GM23338 (cell line): ENCODE results near the gene ARFGEF2. TPM values are rescaled to one million over a fixed set of nuclear protein-coding genes. Genes with fewer than 3 reads are reported as not detected.

Source experiments
- ATAC-seq: fragments of 200-7000 bp; cut with Tn5 transposase; 3 replicates; pipeline ENCODE4 v1.9.1; 2020
- DNase-seq: peaks from one replicate; pipeline ENCODE4 v3.0.0-alpha.2; 2015; ENCODE audit warnings: low spot score
- H2AFZ ChIP-seq: fragments of 200-600 bp; sonication (generic); 2 replicates; pipeline ENCODE4 v1.8.0; 2016; ENCODE audit warnings: antibody characterized with exemption, mild to moderate bottlenecking, moderate library complexity
- H3F3A ChIP-seq: fragments of 200-600 bp; sonication (generic); replicated peaks from 2 replicates; pipeline ENCODE4 v1.8.0; 2017; ENCODE audit warnings: antibody characterized with exemption, mixed run types, low read depth
- H3K27ac ChIP-seq: fragments of 200-600 bp; sonication (generic); 2 replicates; pipeline ENCODE4 v1.6.1; 2016; ENCODE audit warnings: low read depth
- H3K27me3 ChIP-seq: fragments of 200-600 bp; sonication (generic); 2 replicates; pipeline ENCODE4 v1.8.0; 2016; ENCODE audit warnings: mild to moderate bottlenecking, mixed run types, moderate library complexity; ENCODE audit not compliant: insufficient read depth
- H3K36me3 ChIP-seq: fragments of 200-600 bp; sonication (generic); 2 replicates; pipeline ENCODE4 v1.8.0; 2016; ENCODE audit warnings: mild to moderate bottlenecking; ENCODE audit not compliant: insufficient read depth
- H3K4me1 ChIP-seq: fragments of 200-600 bp; sonication (generic); 2 replicates; pipeline ENCODE4 v1.8.0; 2016; ENCODE audit warnings: mild to moderate bottlenecking, moderate library complexity; ENCODE audit not compliant: insufficient read depth
- H3K4me2 ChIP-seq: fragments of 200-600 bp; sonication (generic); 2 replicates; pipeline ENCODE4 v1.7.1; 2017; ENCODE audit warnings: mixed run types
- H3K4me3 ChIP-seq: fragments of 200-600 bp; sonication (generic); 2 replicates; pipeline ENCODE4 v1.6.1; 2016; ENCODE audit warnings: mixed run types
- H3K79me2 ChIP-seq: fragments of 200-600 bp; sonication (generic); replicated peaks from 2 replicates; pipeline ENCODE4 v1.8.0; 2017; ENCODE audit warnings: mild to moderate bottlenecking; ENCODE audit not compliant: insufficient read depth
- H3K9me2 ChIP-seq: fragments of 200-600 bp; sonication (generic); 2 replicates; pipeline ENCODE4 v1.8.0; 2017; ENCODE audit not compliant: insufficient read depth
- H4K20me1 ChIP-seq: fragments of 200-600 bp; sonication (generic); replicated peaks from 2 replicates; pipeline ENCODE4 v1.8.0; 2017; ENCODE audit warnings: mild to moderate bottlenecking; ENCODE audit not compliant: insufficient read depth
- H3K27ac Mint-ChIP-seq: 2 replicates; pipeline ENCODE4 v1.8.0; 2020; ENCODE audit warnings: inconsistent platforms, mild to moderate bottlenecking, moderate library complexity, mixed read lengths
- H3K27me3 Mint-ChIP-seq: 3 replicates; pipeline ENCODE4 v1.8.0; 2022; ENCODE audit warnings: low read depth, mild to moderate bottlenecking, moderate library complexity, mixed read lengths, inconsistent platforms; ENCODE audit not compliant: insufficient read depth, poor library complexity
- H3K36me3 Mint-ChIP-seq: 3 replicates; pipeline ENCODE4 v1.8.0; 2021; ENCODE audit warnings: low read depth, mild to moderate bottlenecking, inconsistent platforms, moderate library complexity, mixed read lengths
- H3K4me1 Mint-ChIP-seq: 3 replicates; pipeline ENCODE4 v1.8.0; 2020; ENCODE audit warnings: mild to moderate bottlenecking, inconsistent platforms, mixed read lengths
- H3K4me3 Mint-ChIP-seq: 3 replicates; pipeline ENCODE4 v1.8.0; 2021; ENCODE audit warnings: moderate library complexity, mild to moderate bottlenecking, inconsistent platforms, mixed read lengths
- H3K9me3 Mint-ChIP-seq: 3 replicates; pipeline ENCODE4 v1.8.0; 2020; ENCODE audit warnings: moderate library complexity, mild to moderate bottlenecking, inconsistent platforms, mixed read lengths
- CREB1 ChIP-seq: fragments of 250-450 bp; sonication (Bioruptor Pico); IDR thresholded peaks from 2 replicates; pipeline ENCODE4 v1.5.0; 2020; ENCODE audit warnings: low read depth, mild to moderate bottlenecking, moderate library complexity
- EZH2 ChIP-seq: fragments of 200-600 bp; sonication (generic); IDR thresholded peaks from one replicate; pipeline ENCODE4 v1.8.0; 2017; ENCODE audit warnings: antibody characterized with exemption, mild to moderate bottlenecking, low read depth; ENCODE audit not compliant: unreplicated experiment
- EZH2phosphoT487 ChIP-seq: fragments of 200-600 bp; sonication (generic); IDR thresholded peaks from one replicate; pipeline ENCODE4 v1.8.1; 2018; ENCODE audit warnings: antibody characterized with exemption; ENCODE audit not compliant: unreplicated experiment
- JUNB ChIP-seq: IDR thresholded peaks from one replicate; pipeline ENCODE4 v1.6.1; 2016; ENCODE audit warnings: antibody characterized with exemption; ENCODE audit not compliant: unreplicated experiment
- NANOG ChIP-seq: IDR thresholded peaks from 2 replicates; pipeline ENCODE4 v1.6.1; 2016; ENCODE audit warnings: antibody characterized with exemption, borderline replicate concordance
- POLR2AphosphoS5 ChIP-seq: IDR thresholded peaks from 2 replicates; pipeline ENCODE4 v1.6.1; 2016; ENCODE audit warnings: antibody characterized with exemption, low read depth
- STAT1 ChIP-seq: IDR thresholded peaks from one replicate; pipeline ENCODE4 v1.6.1; 2016; ENCODE audit warnings: antibody characterized with exemption; ENCODE audit not compliant: unreplicated experiment
- ZNF114 ChIP-seq: fragments of 250-450 bp; sonication (Bioruptor Pico); IDR thresholded peaks from 2 replicates; pipeline ENCODE4 v1.5.0; 2020; ENCODE audit warnings: mild to moderate bottlenecking, moderate library complexity
- ZNF331 ChIP-seq: fragments of 250-450 bp; sonication (Bioruptor Pico); IDR thresholded peaks from 2 replicates; pipeline ENCODE4 v1.5.0; 2020; ENCODE audit warnings: low read depth, mild to moderate bottlenecking, moderate library complexity
- polyA plus RNA-seq: library from polyadenylated mRNA; unstranded; fragments of >200 nt; fragmentation: Nextera tagmentation; extraction: Ambion mirVana; gene quantifications from 2 replicates; pipeline ENCODE4 v1.2.1, GENCODE V29; 2016
- total RNA-seq: library from RNA; depleted of rRNA; stranded (reverse); fragments of >200 nt; shearing (Covaris generic); gene quantifications from 2 replicates; pipeline ENCODE4 v1.2.3, GENCODE V29; 2014
- TF ChIP-seq, protein P1 (sequence below): IDR thresholded peaks from 2 replicates; pipeline ENCODE4 v1.6.1; 2016; ENCODE audit warnings: antibody characterized with exemption
- TF ChIP-seq, protein P2 (sequence below), 2 experiments: fragments of 200-600 bp in 1 of 2; sonication (generic) in 1 of 2; conservative IDR thresholded peaks; 2 replicates each; pipeline versions ENCODE4 v1.5.1 to v1.6.1; 2016 to 2017; ENCODE audit warnings: antibody characterized with exemption in 2 of 2, low read depth in 2 of 2, mild to moderate bottlenecking in 2 of 2, moderate library complexity in 1 of 2
- TF ChIP-seq, protein P3 (sequence below): IDR thresholded peaks from one replicate; pipeline ENCODE4 v1.6.1; 2018; ENCODE audit warnings: antibody characterized with exemption; ENCODE audit not compliant: unreplicated experiment
- TF ChIP-seq, protein P4 (sequence below): fragments of 250-450 bp; sonication (Bioruptor Pico); IDR thresholded peaks from 2 replicates; pipeline ENCODE4 v1.5.0; 2020; ENCODE audit warnings: mild to moderate bottlenecking, moderate library complexity

Gene ARFGEF2
- total and polyA plus RNA-seq, 2 experiments from 2014 or later, result 7.2 to 25.5 TPM

DNA sequence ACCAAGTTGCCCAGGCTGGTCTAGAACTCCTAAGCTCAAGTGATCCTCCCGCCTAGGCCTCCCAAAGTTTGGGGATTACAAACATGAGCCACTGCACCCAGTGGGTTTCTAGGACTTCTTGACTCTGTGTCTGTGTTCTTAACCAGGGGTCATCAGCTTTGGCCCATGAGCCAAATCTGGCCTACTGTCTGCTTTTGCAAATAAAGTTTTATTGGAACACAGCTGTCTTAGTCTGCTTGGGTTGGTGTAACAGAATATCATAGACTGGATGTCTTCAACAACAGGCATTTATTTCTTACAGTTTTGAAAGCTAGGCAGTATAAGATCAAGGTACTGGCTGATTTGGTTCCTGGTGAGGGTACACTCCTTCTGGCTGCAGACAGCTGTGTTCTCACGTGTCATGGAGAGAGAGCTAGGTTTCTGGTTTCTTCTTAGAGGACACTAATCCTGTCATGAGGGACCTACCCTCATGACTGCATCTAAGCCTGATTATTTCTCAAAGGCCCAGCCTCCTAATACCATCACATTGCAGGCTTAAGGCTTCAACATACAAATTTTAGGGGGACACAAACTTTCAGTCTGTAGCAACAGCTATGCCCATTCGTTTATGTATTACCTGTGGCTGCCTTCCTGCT lies 23.3 kb downstream of the ARFGEF2 start:
- Mint-ChIP-seq H3K9me3 (no peaks in the 10 kb centered on the region), H3K4me1 (peaks cover 4% of the 10 kb centered on the region), H3K27me3 (no peaks in the 10 kb centered on the region), H3K36me3 (peaks cover 3% of the 10 kb centered on the region; the same call in 2 of the 3 replicates), H3K27ac (no peak overlapping the region), H3K4me3 (no peak overlapping the region)
- Histone ChIP-seq H4K20me1 (peaks cover 30% of the 10 kb centered on the region), H3K27me3 (no peaks in the 10 kb centered on the region), H3K36me3 (no peaks in the 10 kb centered on the region), H3K79me2 (peaks cover 8% of the 10 kb centered on the region), H3K4me3 (no peak overlapping the region), H3K9me2 (no peaks in the 10 kb centered on the region), H3F3A (no peaks in the 10 kb centered on the region), H3K4me1 (no peaks in the 10 kb centered on the region), H3K27ac (no peak overlapping the region), H3K4me2 (no peak overlapping the region), H2AFZ (no peak overlapping the region)
- ATAC-seq (no peak), DNase-seq (no peak)
- TF ChIP-seq EZH2 (no peak), EZH2phosphoT487 (no peak), NANOG (no peak), ZNF114 (CRISPR knock-in tag) (no peak), ZNF331 (CRISPR knock-in tag) (no peak), CREB1 (CRISPR knock-in tag) (no peak), STAT1 (no peak), POLR2AphosphoS5 (no peak), JUNB (no peak)
- TF ChIP-seq, protein P1, sequence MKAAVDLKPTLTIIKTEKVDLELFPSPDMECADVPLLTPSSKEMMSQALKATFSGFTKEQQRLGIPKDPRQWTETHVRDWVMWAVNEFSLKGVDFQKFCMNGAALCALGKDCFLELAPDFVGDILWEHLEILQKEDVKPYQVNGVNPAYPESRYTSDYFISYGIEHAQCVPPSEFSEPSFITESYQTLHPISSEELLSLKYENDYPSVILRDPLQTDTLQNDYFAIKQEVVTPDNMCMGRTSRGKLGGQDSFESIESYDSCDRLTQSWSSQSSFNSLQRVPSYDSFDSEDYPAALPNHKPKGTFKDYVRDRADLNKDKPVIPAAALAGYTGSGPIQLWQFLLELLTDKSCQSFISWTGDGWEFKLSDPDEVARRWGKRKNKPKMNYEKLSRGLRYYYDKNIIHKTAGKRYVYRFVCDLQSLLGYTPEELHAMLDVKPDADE, result no peak
- TF ChIP-seq, protein P2, sequence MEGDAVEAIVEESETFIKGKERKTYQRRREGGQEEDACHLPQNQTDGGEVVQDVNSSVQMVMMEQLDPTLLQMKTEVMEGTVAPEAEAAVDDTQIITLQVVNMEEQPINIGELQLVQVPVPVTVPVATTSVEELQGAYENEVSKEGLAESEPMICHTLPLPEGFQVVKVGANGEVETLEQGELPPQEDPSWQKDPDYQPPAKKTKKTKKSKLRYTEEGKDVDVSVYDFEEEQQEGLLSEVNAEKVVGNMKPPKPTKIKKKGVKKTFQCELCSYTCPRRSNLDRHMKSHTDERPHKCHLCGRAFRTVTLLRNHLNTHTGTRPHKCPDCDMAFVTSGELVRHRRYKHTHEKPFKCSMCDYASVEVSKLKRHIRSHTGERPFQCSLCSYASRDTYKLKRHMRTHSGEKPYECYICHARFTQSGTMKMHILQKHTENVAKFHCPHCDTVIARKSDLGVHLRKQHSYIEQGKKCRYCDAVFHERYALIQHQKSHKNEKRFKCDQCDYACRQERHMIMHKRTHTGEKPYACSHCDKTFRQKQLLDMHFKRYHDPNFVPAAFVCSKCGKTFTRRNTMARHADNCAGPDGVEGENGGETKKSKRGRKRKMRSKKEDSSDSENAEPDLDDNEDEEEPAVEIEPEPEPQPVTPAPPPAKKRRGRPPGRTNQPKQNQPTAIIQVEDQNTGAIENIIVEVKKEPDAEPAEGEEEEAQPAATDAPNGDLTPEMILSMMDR (conservative IDR thresholded peaks at IDR 0.05; ENCODE audit: low read depth in 2 of 2), result no peak
- TF ChIP-seq, protein P3, sequence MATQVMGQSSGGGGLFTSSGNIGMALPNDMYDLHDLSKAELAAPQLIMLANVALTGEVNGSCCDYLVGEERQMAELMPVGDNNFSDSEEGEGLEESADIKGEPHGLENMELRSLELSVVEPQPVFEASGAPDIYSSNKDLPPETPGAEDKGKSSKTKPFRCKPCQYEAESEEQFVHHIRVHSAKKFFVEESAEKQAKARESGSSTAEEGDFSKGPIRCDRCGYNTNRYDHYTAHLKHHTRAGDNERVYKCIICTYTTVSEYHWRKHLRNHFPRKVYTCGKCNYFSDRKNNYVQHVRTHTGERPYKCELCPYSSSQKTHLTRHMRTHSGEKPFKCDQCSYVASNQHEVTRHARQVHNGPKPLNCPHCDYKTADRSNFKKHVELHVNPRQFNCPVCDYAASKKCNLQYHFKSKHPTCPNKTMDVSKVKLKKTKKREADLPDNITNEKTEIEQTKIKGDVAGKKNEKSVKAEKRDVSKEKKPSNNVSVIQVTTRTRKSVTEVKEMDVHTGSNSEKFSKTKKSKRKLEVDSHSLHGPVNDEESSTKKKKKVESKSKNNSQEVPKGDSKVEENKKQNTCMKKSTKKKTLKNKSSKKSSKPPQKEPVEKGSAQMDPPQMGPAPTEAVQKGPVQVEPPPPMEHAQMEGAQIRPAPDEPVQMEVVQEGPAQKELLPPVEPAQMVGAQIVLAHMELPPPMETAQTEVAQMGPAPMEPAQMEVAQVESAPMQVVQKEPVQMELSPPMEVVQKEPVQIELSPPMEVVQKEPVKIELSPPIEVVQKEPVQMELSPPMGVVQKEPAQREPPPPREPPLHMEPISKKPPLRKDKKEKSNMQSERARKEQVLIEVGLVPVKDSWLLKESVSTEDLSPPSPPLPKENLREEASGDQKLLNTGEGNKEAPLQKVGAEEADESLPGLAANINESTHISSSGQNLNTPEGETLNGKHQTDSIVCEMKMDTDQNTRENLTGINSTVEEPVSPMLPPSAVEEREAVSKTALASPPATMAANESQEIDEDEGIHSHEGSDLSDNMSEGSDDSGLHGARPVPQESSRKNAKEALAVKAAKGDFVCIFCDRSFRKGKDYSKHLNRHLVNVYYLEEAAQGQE, result no peak
- TF ChIP-seq, protein P4, sequence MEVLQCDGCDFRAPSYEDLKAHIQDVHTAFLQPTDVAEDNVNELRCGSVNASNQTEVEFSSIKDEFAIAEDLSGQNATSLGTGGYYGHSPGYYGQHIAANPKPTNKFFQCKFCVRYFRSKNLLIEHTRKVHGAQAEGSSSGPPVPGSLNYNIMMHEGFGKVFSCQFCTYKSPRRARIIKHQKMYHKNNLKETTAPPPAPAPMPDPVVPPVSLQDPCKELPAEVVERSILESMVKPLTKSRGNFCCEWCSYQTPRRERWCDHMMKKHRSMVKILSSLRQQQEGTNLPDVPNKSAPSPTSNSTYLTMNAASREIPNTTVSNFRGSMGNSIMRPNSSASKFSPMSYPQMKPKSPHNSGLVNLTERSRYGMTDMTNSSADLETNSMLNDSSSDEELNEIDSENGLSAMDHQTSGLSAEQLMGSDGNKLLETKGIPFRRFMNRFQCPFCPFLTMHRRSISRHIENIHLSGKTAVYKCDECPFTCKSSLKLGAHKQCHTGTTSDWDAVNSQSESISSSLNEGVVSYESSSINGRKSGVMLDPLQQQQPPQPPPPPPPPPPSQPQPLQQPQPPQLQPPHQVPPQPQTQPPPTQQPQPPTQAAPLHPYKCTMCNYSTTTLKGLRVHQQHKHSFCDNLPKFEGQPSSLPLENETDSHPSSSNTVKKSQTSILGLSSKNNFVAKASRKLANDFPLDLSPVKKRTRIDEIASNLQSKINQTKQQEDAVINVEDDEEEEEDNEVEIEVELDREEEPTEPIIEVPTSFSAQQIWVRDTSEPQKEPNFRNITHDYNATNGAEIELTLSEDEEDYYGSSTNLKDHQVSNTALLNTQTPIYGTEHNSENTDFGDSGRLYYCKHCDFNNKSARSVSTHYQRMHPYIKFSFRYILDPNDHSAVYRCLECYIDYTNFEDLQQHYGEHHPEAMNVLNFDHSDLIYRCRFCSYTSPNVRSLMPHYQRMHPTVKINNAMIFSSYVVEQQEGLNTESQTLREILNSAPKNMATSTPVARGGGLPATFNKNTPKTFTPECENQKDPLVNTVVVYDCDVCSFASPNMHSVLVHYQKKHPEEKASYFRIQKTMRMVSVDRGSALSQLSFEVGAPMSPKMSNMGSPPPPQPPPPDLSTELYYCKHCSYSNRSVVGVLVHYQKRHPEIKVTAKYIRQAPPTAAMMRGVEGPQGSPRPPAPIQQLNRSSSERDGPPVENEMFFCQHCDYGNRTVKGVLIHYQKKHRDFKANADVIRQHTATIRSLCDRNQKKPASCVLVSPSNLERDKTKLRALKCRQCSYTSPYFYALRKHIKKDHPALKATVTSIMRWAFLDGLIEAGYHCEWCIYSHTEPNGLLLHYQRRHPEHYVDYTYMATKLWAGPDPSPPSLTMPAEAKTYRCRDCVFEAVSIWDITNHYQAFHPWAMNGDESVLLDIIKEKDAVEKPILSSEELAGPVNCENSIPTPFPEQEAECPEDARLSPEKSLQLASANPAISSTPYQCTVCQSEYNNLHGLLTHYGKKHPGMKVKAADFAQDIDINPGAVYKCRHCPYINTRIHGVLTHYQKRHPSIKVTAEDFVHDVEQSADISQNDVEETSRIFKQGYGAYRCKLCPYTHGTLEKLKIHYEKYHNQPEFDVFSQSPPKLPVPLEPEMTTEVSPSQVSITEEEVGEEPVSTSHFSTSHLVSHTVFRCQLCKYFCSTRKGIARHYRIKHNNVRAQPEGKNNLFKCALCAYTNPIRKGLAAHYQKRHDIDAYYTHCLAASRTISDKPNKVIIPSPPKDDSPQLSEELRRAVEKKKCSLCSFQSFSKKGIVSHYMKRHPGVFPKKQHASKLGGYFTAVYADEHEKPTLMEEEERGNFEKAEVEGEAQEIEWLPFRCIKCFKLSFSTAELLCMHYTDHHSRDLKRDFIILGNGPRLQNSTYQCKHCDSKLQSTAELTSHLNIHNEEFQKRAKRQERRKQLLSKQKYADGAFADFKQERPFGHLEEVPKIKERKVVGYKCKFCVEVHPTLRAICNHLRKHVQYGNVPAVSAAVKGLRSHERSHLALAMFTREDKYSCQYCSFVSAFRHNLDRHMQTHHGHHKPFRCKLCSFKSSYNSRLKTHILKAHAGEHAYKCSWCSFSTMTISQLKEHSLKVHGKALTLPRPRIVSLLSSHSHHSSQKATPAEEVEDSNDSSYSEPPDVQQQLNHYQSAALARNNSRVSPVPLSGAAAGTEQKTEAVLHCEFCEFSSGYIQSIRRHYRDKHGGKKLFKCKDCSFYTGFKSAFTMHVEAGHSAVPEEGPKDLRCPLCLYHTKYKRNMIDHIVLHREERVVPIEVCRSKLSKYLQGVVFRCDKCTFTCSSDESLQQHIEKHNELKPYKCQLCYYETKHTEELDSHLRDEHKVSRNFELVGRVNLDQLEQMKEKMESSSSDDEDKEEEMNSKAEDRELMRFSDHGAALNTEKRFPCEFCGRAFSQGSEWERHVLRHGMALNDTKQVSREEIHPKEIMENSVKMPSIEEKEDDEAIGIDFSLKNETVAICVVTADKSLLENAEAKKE (CRISPR knock-in tag), result no peak
